ENCODE measurements around the gene MYOT.

MYOT gene

GRCh38 chr5:137887831-137888230 is 20.2 kb downstream of the MYOT start:
- H3K9me3 ChIP-seq (ENCODE audit: control extremely low read depth in 1 of 5, control insufficient read depth in 4 of 5, insufficient read depth in 2 of 5, low read depth in 1 of 5, low read length in 4 of 5): no peaks in the 10 kb centered on the region
- peak overlapping the region in 1 of 2 experiments; percentile 89 for H3K27ac ChIP-seq (ENCODE audit: insufficient read depth in 1 of 2, low read depth in 1 of 2, low read length in 2 of 2, poor library complexity in 1 of 2, severe bottlenecking in 2 of 2)
- ChIA-PET POLR2A (no interaction called here), CTCF (no interaction called here)
- no peak for DNase-seq
- peak overlapping the region in 2 of 7 experiments; percentile 81 to 92 for H3K4me3 ChIP-seq (ENCODE audit: control insufficient read depth in 1 of 7, extremely low read depth in 1 of 7, insufficient read depth in 4 of 7, low read depth in 2 of 7, low read length in 6 of 7)
- peaks cover 6 to 33% (median 11%) of the 10 kb centered on the region in 4 experiments for H3K4me1 ChIP-seq (ENCODE audit: control extremely low read depth in 1 of 4, control insufficient read depth in 4 of 4, insufficient read depth in 4 of 4, low read length in 3 of 4)
- peaks cover 0 to 3% (median 0%) of the 10 kb centered on the region in 4 experiments for H3K36me3 ChIP-seq (ENCODE audit: control insufficient read depth in 4 of 4, insufficient read depth in 4 of 4, low read length in 3 of 4)
- no peaks in the 10 kb centered on the region for H3K27me3 ChIP-seq (replicated peaks in 2 of 5; ENCODE audit: control insufficient read depth in 4 of 5, insufficient read depth in 5 of 5, low read length in 4 of 5)
- no CpG with 5 or more reads among the region's 2 CpGs for WGBS (ENCODE audit: insufficient coverage)

- no peaks in the 10 kb centered on the region for H3K9me3 ChIP-seq (ENCODE audit: control extremely low read depth in 1 of 5, control insufficient read depth in 4 of 5, insufficient read depth in 2 of 5, low read depth in 1 of 5, low read length in 4 of 5)
- peak overlapping the region; percentile 80 to 89 for H3K27ac ChIP-seq (ENCODE audit: insufficient read depth in 1 of 2, low read depth in 1 of 2, low read length in 2 of 2, poor library complexity in 1 of 2, severe bottlenecking in 2 of 2)
- ChIA-PET POLR2A (interaction anchor here (0.6 kb wide), 1 partner anchor 55 kb away, joined by 5 read pairs; no protein-coding TSS in a partner anchor), CTCF (interaction anchor here (0.6 to 1.3 kb wide), 2 partner anchors 91 to 192 kb away, joined by 3 read pairs; no protein-coding TSS in a partner anchor)
- H3K27me3 ChIP-seq (replicated peaks in 2 of 5; ENCODE audit: control insufficient read depth in 4 of 5, insufficient read depth in 5 of 5, low read length in 4 of 5): no peaks in the 10 kb centered on the region
- peaks cover 6 to 33% (median 11%) of the 10 kb centered on the region in 4 experiments for H3K4me1 ChIP-seq (ENCODE audit: control extremely low read depth in 1 of 4, control insufficient read depth in 4 of 4, insufficient read depth in 4 of 4, low read length in 3 of 4)
- 33% methylated on average over 4 of the region's 7 CpGs for WGBS (ENCODE audit: insufficient coverage)
- peak in 1 of 3 donors; percentile 33 for DNase-seq
- H3K4me3 ChIP-seq (ENCODE audit: control insufficient read depth in 1 of 7, extremely low read depth in 1 of 7, insufficient read depth in 4 of 7, low read depth in 2 of 7, low read length in 6 of 7): peak overlapping the region in 6 of 7 experiments; percentile 60 to 92 (median 72)
- no peaks in the 10 kb centered on the region for H3K36me3 ChIP-seq (ENCODE audit: control insufficient read depth in 4 of 4, insufficient read depth in 4 of 4, low read length in 3 of 4)
These were observed 20.8 kb downstream of the MYOT start for GRCh38 chr5:137888466-137888862.

- CTCF ChIA-PET: interaction anchor here (0.6 to 1.9 kb wide), 4 partner anchors 9 to 191 kb away, joined by 3 to 4 read pairs (median 4); no protein-coding TSS in a partner anchor
- POLR2A ChIA-PET: interaction anchor here (0.6 to 1.1 kb wide), 4 partner anchors 10 to 55 kb away, joined by 3 to 5 read pairs (median 4); no protein-coding TSS in a partner anchor
These were observed 21.5 kb downstream of the MYOT start, which contains the start of gene PKD2L2 for GRCh38 chr5:137888863-137889759. TSS of gene PKD2L2 (plus strand) at chr5:137889457. CDS start at chr5:137889492, 35 bp downstream.

GRCh38 chr5:137890845-137891244 is 23.2 kb downstream of the MYOT start:
- Histone ChIP-seq H3K36me3 (ENCODE audit: control insufficient read depth in 4 of 4, insufficient read depth in 4 of 4, low read length in 3 of 4) (no peaks in the 10 kb centered on the region), H3K4me1 (ENCODE audit: control extremely low read depth in 1 of 4, control insufficient read depth in 4 of 4, insufficient read depth in 4 of 4, low read length in 3 of 4) (peaks cover 6 to 34% (median 11%) of the 10 kb centered on the region in 4 experiments), H3K27ac (ENCODE audit: insufficient read depth in 1 of 2, low read depth in 1 of 2, low read length in 2 of 2, poor library complexity in 1 of 2, severe bottlenecking in 2 of 2) (no peak overlapping the region), H3K9me3 (ENCODE audit: control extremely low read depth in 1 of 5, control insufficient read depth in 4 of 5, insufficient read depth in 2 of 5, low read depth in 1 of 5, low read length in 4 of 5) (no peaks in the 10 kb centered on the region), H3K4me3 (ENCODE audit: control insufficient read depth in 1 of 7, extremely low read depth in 1 of 7, insufficient read depth in 4 of 7, low read depth in 2 of 7, low read length in 6 of 7) (no peak overlapping the region), H3K27me3 (replicated peaks in 2 of 5; ENCODE audit: control insufficient read depth in 4 of 5, insufficient read depth in 5 of 5, low read length in 4 of 5) (no peaks in the 10 kb centered on the region)
- WGBS (ENCODE audit: insufficient coverage): 100% methylated on average over 1 of the region's 1 CpG
- ChIA-PET POLR2A (no interaction called here), CTCF (interaction anchor here (0.8 to 1.5 kb wide), 4 partner anchors 8 to 78 kb away, joined by 3 to 5 read pairs (median 3); no protein-coding TSS in a partner anchor)
- DNase-seq: no peak

More at GRCh38 chr5:137888863-137889759, 21.5 kb downstream of the MYOT start, which contains the start of gene PKD2L2:
- Histone ChIP-seq H3K27ac (ENCODE audit: insufficient read depth in 1 of 2, low read depth in 1 of 2, low read length in 2 of 2, poor library complexity in 1 of 2, severe bottlenecking in 2 of 2) (peak within 1 kb of the TSS; percentile 80 to 89), H3K4me3 (ENCODE audit: control insufficient read depth in 1 of 7, extremely low read depth in 1 of 7, insufficient read depth in 4 of 7, low read depth in 2 of 7, low read length in 6 of 7) (peak within 1 kb of the TSS; percentile 36 to 92 (median 72)), H3K27me3 (replicated peaks in 2 of 5; ENCODE audit: control insufficient read depth in 4 of 5, insufficient read depth in 5 of 5, low read length in 4 of 5) (no peaks in the 10 kb centered on the region), H3K4me1 (ENCODE audit: control extremely low read depth in 1 of 4, control insufficient read depth in 4 of 4, insufficient read depth in 4 of 4, low read length in 3 of 4) (peaks cover 6 to 33% (median 11%) of the 10 kb centered on the region in 4 experiments), H3K9me3 (ENCODE audit: control extremely low read depth in 1 of 5, control insufficient read depth in 4 of 5, insufficient read depth in 2 of 5, low read depth in 1 of 5, low read length in 4 of 5) (no peaks in the 10 kb centered on the region), H3K36me3 (ENCODE audit: control insufficient read depth in 4 of 4, insufficient read depth in 4 of 4, low read length in 3 of 4) (no peaks in the 10 kb centered on the region)
- WGBS (ENCODE audit: insufficient coverage): 14% methylated on average over 49 of the region's 59 CpGs
- peak; percentile 93 to 95 (median 94) for DNase-seq

- Histone ChIP-seq H3K4me3 (ENCODE audit: control insufficient read depth in 1 of 7, extremely low read depth in 1 of 7, insufficient read depth in 4 of 7, low read depth in 2 of 7, low read length in 6 of 7) (no peak overlapping the region), H3K27ac (ENCODE audit: insufficient read depth in 1 of 2, low read depth in 1 of 2, low read length in 2 of 2, poor library complexity in 1 of 2, severe bottlenecking in 2 of 2) (no peak overlapping the region), H3K36me3 (ENCODE audit: control insufficient read depth in 4 of 4, insufficient read depth in 4 of 4, low read length in 3 of 4) (no peaks in the 10 kb centered on the region), H3K27me3 (replicated peaks in 2 of 5; ENCODE audit: control insufficient read depth in 4 of 5, insufficient read depth in 5 of 5, low read length in 4 of 5) (no peaks in the 10 kb centered on the region), H3K9me3 (ENCODE audit: control extremely low read depth in 1 of 5, control insufficient read depth in 4 of 5, insufficient read depth in 2 of 5, low read depth in 1 of 5, low read length in 4 of 5) (no peaks in the 10 kb centered on the region), H3K4me1 (ENCODE audit: control extremely low read depth in 1 of 4, control insufficient read depth in 4 of 4, insufficient read depth in 4 of 4, low read length in 3 of 4) (peaks cover 6 to 28% (median 11%) of the 10 kb centered on the region in 4 experiments)
- peak in 1 of 3 donors; percentile 10 for DNase-seq
- ChIA-PET POLR2A (no interaction called here), CTCF (interaction anchor here (1.5 kb wide), 1 partner anchor 9 kb away, joined by 5 read pairs; no protein-coding TSS in a partner anchor)
- WGBS (ENCODE audit: insufficient coverage): no CpG with 5 or more reads among the region's 3 CpGs
These were observed 24.2 kb downstream of the MYOT start for GRCh38 chr5:137891849-137892248.

- Histone ChIP-seq H3K4me3 (ENCODE audit: control insufficient read depth in 1 of 7, extremely low read depth in 1 of 7, insufficient read depth in 4 of 7, low read depth in 2 of 7, low read length in 6 of 7) (no peak overlapping the region), H3K27me3 (replicated peaks in 2 of 5; ENCODE audit: control insufficient read depth in 4 of 5, insufficient read depth in 5 of 5, low read length in 4 of 5) (no peaks in the 10 kb centered on the region), H3K9me3 (ENCODE audit: control extremely low read depth in 1 of 5, control insufficient read depth in 4 of 5, insufficient read depth in 2 of 5, low read depth in 1 of 5, low read length in 4 of 5) (no peaks in the 10 kb centered on the region), H3K36me3 (ENCODE audit: control insufficient read depth in 4 of 4, insufficient read depth in 4 of 4, low read length in 3 of 4) (no peaks in the 10 kb centered on the region), H3K27ac (ENCODE audit: insufficient read depth in 1 of 2, low read depth in 1 of 2, low read length in 2 of 2, poor library complexity in 1 of 2, severe bottlenecking in 2 of 2) (no peak overlapping the region), H3K4me1 (ENCODE audit: control extremely low read depth in 1 of 4, control insufficient read depth in 4 of 4, insufficient read depth in 4 of 4, low read length in 3 of 4) (peaks cover 0 to 5% (median 2%) of the 10 kb centered on the region in 4 experiments)
- POLR2A ChIA-PET: interaction anchor here (0.6 kb wide), 1 partner anchor 140 kb away, joined by 3 read pairs; no protein-coding TSS in a partner anchor
- CTCF ChIA-PET: interaction anchor here (1.8 kb wide), 1 partner anchor 24 kb away, joined by 6 read pairs; no protein-coding TSS in a partner anchor
- DNase-seq: no peak
These were observed 26.9 kb downstream of the MYOT start for GRCh38 chr5:137894586-137894985.

All from common myeloid progenitor, CD34-positive (primary cell).